MM.1S (cell line): ENCODE measurements around the gene ARF3.

Experiments
- DNase-seq: peaks from one replicate; pipeline ENCODE4 v3.0.0-alpha.2; 2015
- H2AFZ ChIP-seq: fragments of 300-600 bp; sonication (generic); 2 replicates; pipeline ENCODE4 v1.6.0; 2016; ENCODE audit warnings: antibody characterized with exemption, low read length
- H3F3A ChIP-seq: fragments of 300-600 bp; sonication (generic); 2 replicates; pipeline ENCODE4 v1.6.1; 2016; ENCODE audit warnings: mild to moderate bottlenecking, antibody characterized with exemption, low read length, moderate library complexity, mixed read lengths; ENCODE audit not compliant: insufficient read depth
- H3K27ac ChIP-seq: fragments of 300-600 bp; sonication (generic); 2 replicates; pipeline ENCODE4 v1.5.1; 2016; ENCODE audit warnings: mild to moderate bottlenecking, low read length
- H3K27me3 ChIP-seq: fragments of 300-600 bp; sonication (generic); replicated peaks from 2 replicates; pipeline ENCODE4 v1.6.0; 2016; ENCODE audit warnings: low read length; ENCODE audit not compliant: insufficient read depth
- H3K36me3 ChIP-seq: fragments of 300-600 bp; sonication (generic); replicated peaks from 2 replicates; pipeline ENCODE4 v1.6.1; 2016; ENCODE audit warnings: mild to moderate bottlenecking, low read length, mixed read lengths; ENCODE audit not compliant: insufficient read depth
- H3K4me1 ChIP-seq: fragments of 300-600 bp; sonication (generic); 2 replicates; pipeline ENCODE4 v1.6.1; 2016; ENCODE audit warnings: low read length, mixed read lengths
- H3K4me2 ChIP-seq: fragments of 300-600 bp; sonication (generic); 2 replicates; pipeline ENCODE4 v1.6.0; 2016; ENCODE audit warnings: low read depth, low read length
- H3K4me3 ChIP-seq: fragments of 300-600 bp; sonication (generic); 2 replicates; pipeline ENCODE4 v1.5.1; 2016; ENCODE audit warnings: low read length, mixed read lengths
- H3K79me2 ChIP-seq: fragments of 300-600 bp; sonication (generic); 2 replicates; pipeline ENCODE4 v1.6.1; 2016; ENCODE audit warnings: mixed run types, low read length, mixed read lengths
- H3K9ac ChIP-seq: fragments of 300-600 bp; sonication (generic); 2 replicates; pipeline ENCODE4 v1.6.1; 2016; ENCODE audit warnings: low read length, mixed read lengths
- H3K9me2 ChIP-seq: fragments of 300-600 bp; sonication (generic); replicated peaks from 2 replicates; pipeline ENCODE4 v1.6.1; 2016; ENCODE audit warnings: mild to moderate bottlenecking, low read length, mixed read lengths; ENCODE audit not compliant: insufficient read depth
- H3K9me3 ChIP-seq: fragments of 300-600 bp; sonication (generic); replicated peaks from 2 replicates; pipeline ENCODE4 v1.6.1; 2016; ENCODE audit warnings: mild to moderate bottlenecking, low read length, mixed read lengths; ENCODE audit not compliant: insufficient read depth
- H4K20me1 ChIP-seq: fragments of 300-600 bp; sonication (generic); 2 replicates; pipeline ENCODE4 v1.6.1; 2016; ENCODE audit warnings: mild to moderate bottlenecking, low read length, moderate library complexity, mixed read lengths; ENCODE audit not compliant: insufficient read depth
- EZH2 ChIP-seq: fragments of 300-600 bp; sonication (generic); optimal IDR thresholded peaks from 2 replicates; pipeline ENCODE3; 2017; ENCODE audit warnings: low read depth, mild to moderate bottlenecking, antibody characterized with exemption, low read length, mixed read lengths
- EZH2phosphoT487 ChIP-seq: fragments of 300-600 bp; sonication (generic); IDR thresholded peaks from 2 replicates; pipeline ENCODE4 v1.6.1; 2018; ENCODE audit warnings: antibody characterized with exemption, low read length
- TF ChIP-seq, protein P1 (sequence below): fragments of 300-600 bp; sonication (generic); IDR thresholded peaks from 2 replicates; pipeline ENCODE4 v1.5.1; 2016; ENCODE audit warnings: antibody characterized with exemption, low read length, mixed read lengths

The ARF3 gene

DNA sequence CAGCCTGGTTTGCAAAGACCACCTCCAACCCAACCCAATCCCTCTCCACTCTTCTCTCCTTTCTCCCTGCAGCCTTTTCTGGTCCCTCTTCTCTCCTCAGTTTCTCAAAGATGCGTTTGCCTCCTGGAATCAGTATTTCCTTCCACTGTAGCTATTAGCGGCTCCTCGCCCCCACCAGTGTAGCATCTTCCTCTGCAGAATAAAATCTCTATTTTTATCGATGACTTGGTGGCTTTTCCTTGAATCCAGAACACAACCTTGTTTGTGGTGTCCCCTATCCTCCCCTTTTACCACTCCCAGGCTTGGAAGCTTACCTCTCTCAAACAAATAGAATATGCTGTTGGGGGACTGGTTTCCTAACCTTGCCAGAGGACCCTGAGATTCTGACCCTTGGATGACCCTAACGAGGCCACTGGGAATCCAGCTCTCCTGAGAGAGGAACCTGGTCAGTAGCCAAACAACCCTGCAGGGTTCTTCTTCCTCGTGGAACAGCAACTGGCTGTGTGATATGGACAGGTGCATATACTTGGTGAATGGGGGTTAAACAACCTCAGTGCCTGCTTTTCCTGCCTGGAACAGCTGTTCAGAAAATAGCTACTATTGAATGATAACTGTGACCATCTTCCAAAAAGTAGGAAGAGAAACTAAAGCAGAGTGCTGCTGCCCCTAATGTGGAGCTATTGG, 25.3 kb upstream of the ARF3 start:
- peaks cover 90% of the 10 kb centered on the region for H3K27me3 ChIP-seq
- no peaks in the 10 kb centered on the region for H3K36me3 ChIP-seq
- no peak overlapping the region for H2AFZ ChIP-seq
- no peak overlapping the region for H3K4me3 ChIP-seq
- TF ChIP-seq EZH2phosphoT487 (no peak), EZH2 (no peak)
- TF ChIP-seq, protein P1, sequence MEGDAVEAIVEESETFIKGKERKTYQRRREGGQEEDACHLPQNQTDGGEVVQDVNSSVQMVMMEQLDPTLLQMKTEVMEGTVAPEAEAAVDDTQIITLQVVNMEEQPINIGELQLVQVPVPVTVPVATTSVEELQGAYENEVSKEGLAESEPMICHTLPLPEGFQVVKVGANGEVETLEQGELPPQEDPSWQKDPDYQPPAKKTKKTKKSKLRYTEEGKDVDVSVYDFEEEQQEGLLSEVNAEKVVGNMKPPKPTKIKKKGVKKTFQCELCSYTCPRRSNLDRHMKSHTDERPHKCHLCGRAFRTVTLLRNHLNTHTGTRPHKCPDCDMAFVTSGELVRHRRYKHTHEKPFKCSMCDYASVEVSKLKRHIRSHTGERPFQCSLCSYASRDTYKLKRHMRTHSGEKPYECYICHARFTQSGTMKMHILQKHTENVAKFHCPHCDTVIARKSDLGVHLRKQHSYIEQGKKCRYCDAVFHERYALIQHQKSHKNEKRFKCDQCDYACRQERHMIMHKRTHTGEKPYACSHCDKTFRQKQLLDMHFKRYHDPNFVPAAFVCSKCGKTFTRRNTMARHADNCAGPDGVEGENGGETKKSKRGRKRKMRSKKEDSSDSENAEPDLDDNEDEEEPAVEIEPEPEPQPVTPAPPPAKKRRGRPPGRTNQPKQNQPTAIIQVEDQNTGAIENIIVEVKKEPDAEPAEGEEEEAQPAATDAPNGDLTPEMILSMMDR: no peak
- no peak overlapping the region for H3K4me2 ChIP-seq
- H3K27ac ChIP-seq: no peak overlapping the region
- H3K9ac ChIP-seq: no peak overlapping the region
- no peaks in the 10 kb centered on the region for H3K9me3 ChIP-seq
- no peaks in the 10 kb centered on the region for H4K20me1 ChIP-seq
- no peak for DNase-seq
- no peaks in the 10 kb centered on the region for H3K9me2 ChIP-seq
- H3F3A ChIP-seq: no peaks in the 10 kb centered on the region
- peaks cover 38% of the 10 kb centered on the region for H3K4me1 ChIP-seq
- H3K79me2 ChIP-seq: no peaks in the 10 kb centered on the region

DNA sequence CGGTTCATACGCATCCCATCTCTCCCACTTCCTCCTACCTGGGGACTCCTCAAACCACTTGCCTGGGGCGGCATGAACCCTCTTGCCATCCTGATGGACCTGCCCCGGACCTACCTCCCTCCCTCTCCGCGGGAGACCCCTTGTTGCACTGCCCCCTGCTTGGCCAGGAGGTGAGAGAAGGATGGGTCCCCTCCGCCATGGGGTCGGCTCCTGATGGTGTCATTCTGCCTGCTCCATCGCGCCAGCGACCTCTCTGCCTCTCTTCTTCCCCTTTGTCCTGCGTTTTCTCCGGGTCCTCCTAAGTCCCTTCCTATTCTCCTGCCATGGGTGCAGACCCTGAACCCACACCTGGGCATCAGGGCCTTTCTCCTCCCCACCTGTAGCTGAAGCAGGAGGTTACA, 24.5 kb upstream of the ARF3 start:
- H3K27me3 ChIP-seq: peaks cover 94% of the 10 kb centered on the region
- TF ChIP-seq, protein P1: no peak
- TF ChIP-seq EZH2 (peak; percentile 36), EZH2phosphoT487 (no peak)
- H3K4me2 ChIP-seq: no peak overlapping the region
- no peak overlapping the region for H3K4me3 ChIP-seq
- H3K36me3 ChIP-seq: no peaks in the 10 kb centered on the region
- no peaks in the 10 kb centered on the region for H3K9me3 ChIP-seq
- no peaks in the 10 kb centered on the region for H4K20me1 ChIP-seq
- no peak overlapping the region for H3K9ac ChIP-seq
- peaks cover 41% of the 10 kb centered on the region for H3K4me1 ChIP-seq
- H3K9me2 ChIP-seq: no peaks in the 10 kb centered on the region
- no peak overlapping the region for H2AFZ ChIP-seq
- no peaks in the 10 kb centered on the region for H3K79me2 ChIP-seq
- H3F3A ChIP-seq: no peaks in the 10 kb centered on the region
- no peak overlapping the region for H3K27ac ChIP-seq
- no peak for DNase-seq

DNA sequence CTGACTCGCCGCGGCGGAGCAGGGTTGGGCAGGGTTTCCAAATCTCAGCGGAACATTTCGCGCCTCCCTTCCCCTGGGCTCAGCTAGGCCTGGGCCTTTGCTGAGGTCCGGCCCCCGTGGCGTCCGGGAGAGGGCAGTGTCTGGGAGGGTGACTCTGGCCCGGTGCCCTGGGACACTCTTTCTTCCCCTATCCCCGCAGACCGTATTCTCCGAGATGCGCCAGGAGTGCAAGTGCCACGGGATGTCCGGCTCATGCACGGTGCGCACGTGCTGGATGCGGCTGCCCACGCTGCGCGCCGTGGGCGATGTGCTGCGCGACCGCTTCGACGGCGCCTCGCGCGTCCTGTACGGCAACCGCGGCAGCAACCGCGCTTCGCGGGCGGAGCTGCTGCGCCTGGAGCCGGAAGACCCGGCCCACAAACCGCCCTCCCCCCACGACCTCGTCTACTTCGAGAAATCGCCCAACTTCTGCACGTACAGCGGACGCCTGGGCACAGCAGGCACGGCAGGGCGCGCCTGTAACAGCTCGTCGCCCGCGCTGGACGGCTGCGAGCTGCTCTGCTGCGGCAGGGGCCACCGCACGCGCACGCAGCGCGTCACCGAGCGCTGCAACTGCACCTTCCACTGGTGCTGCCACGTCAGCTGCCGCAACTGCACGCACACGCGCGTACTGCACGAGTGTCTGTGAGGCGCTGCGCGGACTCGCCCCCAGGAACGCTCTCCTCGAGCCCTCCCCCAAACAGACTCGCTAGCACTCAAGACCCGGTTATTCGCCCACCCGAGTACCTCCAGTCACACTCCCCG, 23.9 kb upstream of the ARF3 start:
- Histone ChIP-seq H3K9me2 (no peaks in the 10 kb centered on the region), H3K4me1 (peaks cover 41% of the 10 kb centered on the region), H3K79me2 (no peaks in the 10 kb centered on the region), H3K9ac (no peak overlapping the region), H3K4me2 (peak overlapping the region; percentile 89), H4K20me1 (no peaks in the 10 kb centered on the region), H3F3A (no peaks in the 10 kb centered on the region), H3K4me3 (peak overlapping the region; percentile 52), H3K27ac (no peak overlapping the region), H3K36me3 (no peaks in the 10 kb centered on the region), H3K9me3 (no peaks in the 10 kb centered on the region), H2AFZ (peak overlapping the region; percentile 44; the same call in 1 of the 2 replicates), H3K27me3 (peaks cover 94% of the 10 kb centered on the region)
- DNase-seq: no peak
- TF ChIP-seq, protein P1: peak; percentile 22; the same call in 1 of the 2 replicates
- TF ChIP-seq EZH2phosphoT487 (no peak; the same call in 1 of the 2 replicates), EZH2 (peak; percentile 57)
